NT2/D1 (cell line): ENCODE results near the gene UBA3.

ENCODE experiments used
- DNase-seq: peaks from one replicate; pipeline ENCODE4 v3.0.0-alpha.2; 2011; ENCODE audit warnings: low read depth, low spot score
- H3K27me3 ChIP-seq: 2 replicates; pipeline ENCODE4 v1.6.0; 2011; ENCODE audit warnings: mild to moderate bottlenecking; ENCODE audit not compliant: insufficient read length, insufficient read depth
- H3K36me3 ChIP-seq: 2 replicates; pipeline ENCODE4 v1.6.1; 2011; ENCODE audit warnings: mild to moderate bottlenecking, low read length, mixed read lengths; ENCODE audit not compliant: insufficient read depth, insufficient read length
- H3K4me1 ChIP-seq: 2 replicates; pipeline ENCODE4 v1.5.1; 2011; ENCODE audit not compliant: insufficient read depth, insufficient read length
- H3K4me3 ChIP-seq: 2 replicates; pipeline ENCODE4 v1.5.1; 2011; ENCODE audit warnings: low read depth; ENCODE audit not compliant: insufficient read length
- H3K9ac ChIP-seq: 2 replicates; pipeline ENCODE4 v1.6.0; 2011; ENCODE audit warnings: low read depth; ENCODE audit not compliant: insufficient read length
- H3K9me3 ChIP-seq: 2 replicates; pipeline ENCODE4 v1.5.1; 2011; ENCODE audit warnings: mild to moderate bottlenecking, low read length; ENCODE audit not compliant: insufficient read depth
- SUZ12 ChIP-seq: IDR thresholded peaks from 2 replicates; pipeline ENCODE4 v1.6.1; 2011; ENCODE audit not compliant: insufficient read length, insufficient read depth; ENCODE audit errors: extremely low read depth
- YY1 ChIP-seq: IDR thresholded peaks from 2 replicates; pipeline ENCODE4 v1.6.1; 2011; ENCODE audit not compliant: insufficient read length, insufficient read depth
- ZNF274 ChIP-seq: IDR thresholded peaks from 2 replicates; pipeline ENCODE4 v1.6.1; 2011; ENCODE audit warnings: mild to moderate bottlenecking, low read depth, low read length

UBA3 gene

DNA sequence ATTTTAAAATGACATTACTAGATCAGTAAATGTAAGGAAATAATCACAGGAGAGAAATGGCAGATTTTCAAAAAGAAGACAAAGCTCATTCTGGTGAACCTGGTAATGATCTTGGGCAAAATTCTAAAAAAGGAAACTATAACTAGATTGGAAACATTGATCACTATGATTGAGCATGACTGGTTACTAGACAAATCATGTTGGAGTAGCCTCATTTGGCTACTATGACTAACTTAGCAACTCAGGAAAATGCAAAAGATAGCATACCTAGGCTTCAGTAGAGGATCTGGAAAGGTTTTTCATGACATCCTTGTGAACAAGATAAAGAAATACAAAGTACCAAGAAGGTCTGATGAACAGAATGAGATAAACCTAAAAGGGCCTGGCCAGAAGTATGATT lies 20.5 kb downstream of the UBA3 start:
- H3K36me3 ChIP-seq, result peaks cover 83% of the 10 kb centered on the region
- TF ChIP-seq SUZ12, result no peak
- TF ChIP-seq YY1, result no peak
- TF ChIP-seq ZNF274, result no peak
- no peaks in the 10 kb centered on the region for H3K9me3 ChIP-seq
- H3K27me3 ChIP-seq, result no peaks in the 10 kb centered on the region
- H3K9ac ChIP-seq, result no peak overlapping the region
- H3K4me1 ChIP-seq, result no peaks in the 10 kb centered on the region
- DNase-seq, result no peak
- H3K4me3 ChIP-seq, result no peak overlapping the region

DNA sequence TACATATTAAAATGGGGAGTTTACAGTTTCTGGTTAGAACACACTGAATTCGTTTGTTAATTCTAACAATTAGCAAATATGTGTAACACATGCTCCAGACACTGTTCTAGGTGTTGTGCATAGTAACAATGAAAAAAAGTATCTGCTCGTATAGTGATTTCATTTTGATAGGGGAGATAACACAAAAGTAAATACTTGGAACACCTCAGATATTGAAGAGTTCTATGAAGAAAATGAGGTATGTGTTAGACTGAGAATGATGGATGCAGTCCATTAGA lies 21.3 kb downstream of the UBA3 start:
- no peak for DNase-seq
- Histone ChIP-seq H3K36me3 (peaks cover 88% of the 10 kb centered on the region), H3K9ac (no peak overlapping the region)

DNA sequence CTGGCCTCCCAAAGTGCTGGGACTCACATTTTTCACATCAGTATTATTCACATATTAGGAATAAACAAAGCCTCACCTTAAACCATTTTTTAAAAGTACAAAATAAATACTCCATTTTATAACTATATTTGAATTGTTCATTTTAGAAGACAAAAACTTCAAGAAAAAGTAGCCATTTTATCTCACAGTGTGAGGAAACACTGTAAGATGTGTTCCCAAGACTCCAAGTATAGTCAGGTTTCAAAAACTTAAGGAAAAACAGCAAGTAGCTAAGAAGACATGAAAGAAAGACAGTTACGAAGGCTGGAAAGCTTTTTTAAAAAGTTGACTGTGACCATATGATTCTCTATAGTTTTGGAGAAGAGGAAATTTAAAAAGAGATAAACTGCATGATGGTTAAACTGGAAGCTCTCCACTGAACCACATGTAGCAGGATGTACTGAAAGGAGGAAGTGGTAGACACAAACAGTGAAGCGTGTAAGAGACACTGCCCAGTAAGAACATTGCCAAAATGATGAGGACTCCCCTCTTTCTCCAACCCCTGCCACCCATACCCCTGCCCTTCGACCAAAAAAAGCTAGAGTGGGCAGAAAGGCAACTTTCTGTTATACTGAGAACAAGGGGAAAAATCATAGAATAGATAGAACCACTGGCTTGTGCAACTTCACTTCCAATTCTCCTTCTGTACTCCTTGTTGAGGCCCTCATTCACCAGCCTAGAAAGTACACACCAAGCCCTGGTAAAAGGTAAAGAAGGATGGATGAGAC lies 21.8 kb downstream of the UBA3 start:
- Histone ChIP-seq H3K4me3 (no peak overlapping the region), H3K27me3 (no peaks in the 10 kb centered on the region), H3K9me3 (no peaks in the 10 kb centered on the region), H3K36me3 (peaks cover 90% of the 10 kb centered on the region), H3K9ac (no peak overlapping the region), H3K4me1 (no peaks in the 10 kb centered on the region)
- DNase-seq, result no peak
- TF ChIP-seq YY1 (no peak), ZNF274 (no peak)

More for the DNA sequence above, 21.3 kb downstream of the UBA3 start:
- Histone ChIP-seq H3K27me3 (no peaks in the 10 kb centered on the region), H3K4me3 (no peak overlapping the region), H3K4me1 (no peaks in the 10 kb centered on the region), H3K9me3 (no peaks in the 10 kb centered on the region)
- TF ChIP-seq SUZ12 (no peak), ZNF274 (no peak), YY1 (no peak)

DNA sequence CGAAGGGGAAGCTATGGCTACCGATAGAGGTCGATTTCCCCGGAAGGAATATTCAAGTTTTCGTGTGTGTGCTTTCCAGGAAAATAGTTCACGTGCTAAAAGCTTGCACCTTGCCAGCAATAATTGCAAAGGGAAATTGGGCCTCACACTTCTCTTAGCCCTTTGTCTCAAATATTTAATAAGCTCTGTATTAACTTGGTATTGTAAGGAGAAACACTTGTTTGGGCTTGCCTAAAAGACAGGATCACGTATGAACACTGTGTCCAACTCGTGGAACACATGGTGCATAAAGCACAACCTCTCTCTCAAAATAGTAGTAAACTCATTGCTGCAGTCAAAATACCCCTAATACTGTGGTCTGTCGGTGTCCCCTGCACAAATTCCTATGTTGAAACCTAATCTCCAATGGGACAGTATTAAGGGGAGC lies 27.7 kb downstream of the UBA3 start:
- no peaks in the 10 kb centered on the region for H3K4me1 ChIP-seq
- peak overlapping the region; percentile 92 for H3K4me3 ChIP-seq
- H3K9ac ChIP-seq, result peak overlapping the region; percentile 52
- peaks cover 55% of the 10 kb centered on the region for H3K36me3 ChIP-seq
- no peaks in the 10 kb centered on the region for H3K9me3 ChIP-seq
- no peaks in the 10 kb centered on the region for H3K27me3 ChIP-seq
- no peak for TF ChIP-seq SUZ12
- no peak for TF ChIP-seq YY1
- TF ChIP-seq ZNF274, result no peak
- no peak for DNase-seq

DNA sequence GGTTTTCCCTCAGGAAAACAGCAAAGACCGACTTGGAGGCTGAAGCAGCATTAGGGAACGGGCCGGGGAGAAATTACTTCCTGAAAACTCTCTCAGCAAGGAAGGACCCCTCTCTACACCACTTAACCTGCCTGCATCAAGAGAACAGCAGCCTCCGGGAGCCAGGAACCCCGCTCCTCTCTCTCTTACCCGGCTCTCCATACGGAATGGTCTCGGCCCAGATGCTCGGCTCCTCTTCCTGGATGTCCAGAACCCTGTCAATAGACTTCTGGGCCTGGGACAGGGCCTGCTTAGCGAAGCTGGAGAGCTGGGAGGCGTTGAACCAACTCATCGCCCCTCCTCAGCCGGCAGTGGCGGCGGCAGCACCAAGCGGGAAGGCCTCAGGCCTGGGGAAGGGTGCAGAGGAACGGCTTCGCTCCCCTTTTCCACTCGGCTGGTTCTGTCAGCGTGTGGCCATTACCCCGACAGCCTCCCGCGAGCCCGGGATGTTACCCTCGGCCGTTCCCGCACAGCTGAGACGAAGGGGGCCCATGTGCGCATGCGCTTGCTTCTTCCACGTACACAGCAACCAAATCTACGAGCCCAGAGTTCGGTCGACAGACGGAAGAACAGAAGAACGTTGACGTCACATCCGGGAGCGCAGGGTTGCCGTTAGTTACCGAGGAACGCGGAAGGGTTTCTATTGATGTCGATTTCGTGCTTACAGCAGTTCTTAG lies 28.3 kb downstream of the UBA3 start, which contains the start of gene TMF1:
Gene TMF1 (minus strand): TSS at position 578 of the 716 bp plus-strand sequence. CDS start 247 bp downstream, at position 331.
- Histone ChIP-seq H3K9ac (peak within 1 kb of the TSS; percentile 95), H3K9me3 (no peaks in the 10 kb centered on the region), H3K36me3 (peaks cover 55% of the 10 kb centered on the region), H3K4me1 (no peaks in the 10 kb centered on the region), H3K4me3 (peak within 1 kb of the TSS; percentile 92), H3K27me3 (no peaks in the 10 kb centered on the region)
- no peak for TF ChIP-seq SUZ12
- TF ChIP-seq YY1, result peak; percentile 5
- peak; percentile 97 for DNase-seq

DNA sequence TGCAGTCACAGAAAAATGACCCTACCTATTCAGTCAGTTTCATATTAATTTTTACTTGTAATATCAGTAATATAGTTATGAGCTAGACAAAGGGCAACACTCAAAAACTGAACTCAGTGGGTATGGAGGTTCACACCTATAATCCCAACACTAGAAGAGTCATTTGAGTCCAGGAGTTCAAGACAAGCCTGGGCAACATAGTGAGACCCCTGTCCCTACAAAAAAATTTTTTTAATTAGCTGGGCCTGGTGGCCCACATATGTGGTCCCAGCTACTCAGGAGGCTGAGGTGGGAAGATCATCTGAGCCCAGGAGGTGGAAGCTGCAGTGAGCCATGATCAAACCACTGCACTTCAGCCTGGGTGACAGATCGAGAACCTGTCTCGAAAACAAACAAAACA lies 31.2 kb downstream of the UBA3 start:
- no peak for DNase-seq
- no peaks in the 10 kb centered on the region for H3K9me3 ChIP-seq
- no peak for TF ChIP-seq SUZ12
- no peak overlapping the region for H3K4me3 ChIP-seq
- H3K4me1 ChIP-seq, result no peaks in the 10 kb centered on the region
- H3K36me3 ChIP-seq, result peaks cover 52% of the 10 kb centered on the region
- H3K27me3 ChIP-seq, result no peaks in the 10 kb centered on the region
- H3K9ac ChIP-seq, result no peak overlapping the region

DNA sequence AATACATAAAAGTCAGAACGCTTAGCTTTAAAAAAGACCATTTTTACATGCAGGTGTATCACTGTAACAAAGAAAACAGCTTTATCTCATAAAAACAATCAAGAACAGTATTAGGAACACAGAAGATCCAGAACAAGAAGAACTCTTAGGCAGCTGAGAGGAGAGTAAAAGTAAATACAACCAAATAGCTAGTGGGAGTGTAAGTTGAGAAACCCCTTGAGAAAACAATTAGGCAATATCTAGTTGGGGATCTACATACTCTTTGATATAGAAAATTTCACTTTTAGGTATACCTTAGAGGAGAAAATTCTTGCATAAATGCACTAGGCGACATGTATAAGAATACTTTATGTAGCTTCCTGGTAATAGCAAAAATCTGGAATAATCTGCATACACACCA lies 35.6 kb downstream of the UBA3 start:
- no peak for DNase-seq
- Histone ChIP-seq H3K36me3 (peaks cover 85% of the 10 kb centered on the region), H3K9ac (no peak overlapping the region), H3K27me3 (no peaks in the 10 kb centered on the region), H3K4me3 (no peak overlapping the region), H3K9me3 (no peaks in the 10 kb centered on the region), H3K4me1 (no peaks in the 10 kb centered on the region)
- no peak for TF ChIP-seq SUZ12
- no peak for TF ChIP-seq ZNF274
- no peak for TF ChIP-seq YY1
